Ascending aorta (tissue), 2 donors: ENCODE results near the gene SETX. TPM values are rescaled to one million over a fixed set of nuclear protein-coding genes. Genes with fewer than 3 reads are reported as not detected.

Source experiments
- DNase-seq, 2 donors: peaks; one replicate each; pipeline ENCODE4 v3.0.0-alpha.2; 2019; ENCODE audit warnings: low spot score in 2 of 2
- H3K27ac ChIP-seq, 2 donors: fragments of 200-600 bp; sonication (generic); one replicate each; pipeline ENCODE4 v1.5.1; 2016 to 2017; ENCODE audit warnings: mild to moderate bottlenecking in 1 of 2
- H3K27me3 ChIP-seq: fragments of 200-600 bp; sonication (generic); one replicate; pipeline ENCODE4 v1.5.1; 2017
- H3K36me3 ChIP-seq, 2 donors: fragments of 200-600 bp; sonication (generic); one replicate each; pipeline ENCODE4 v1.5.1; 2016
- H3K4me1 ChIP-seq, 2 donors: fragments of 200-600 bp; sonication (generic); one replicate each; pipeline ENCODE4 v1.5.1; 2016 to 2017; ENCODE audit warnings: mild to moderate bottlenecking in 1 of 2
- H3K4me3 ChIP-seq, 2 donors: fragments of 200-600 bp; sonication (generic); one replicate each; pipeline ENCODE4 v1.5.1; 2016 to 2017; ENCODE audit warnings: mild to moderate bottlenecking in 1 of 2
- H3K9me3 ChIP-seq, 2 donors: fragments of 200-600 bp; sonication (generic); one replicate each; pipeline ENCODE4 v1.5.1; 2016
- CTCF ChIP-seq, 3 experiments: fragments of 200-600 bp in 2 of 3; fragments of 450-650 bp in 1 of 3; sonication (generic) in 2 of 3; IDR thresholded peaks; one replicate each; pipeline ENCODE4 v1.5.1; 2016 to 2019; ENCODE audit warnings: antibody characterized with exemption in 3 of 3, mild to moderate bottlenecking in 1 of 3, moderate library complexity in 1 of 3
- intact Hi-C: fragments of 100-400 bp; cut with DNase I; formaldehyde crosslinking; loops from one replicate; pipeline ENCODE4 v1.15.1; 2023
- total RNA-seq: library from RNA; depleted of rRNA; stranded (reverse); fragments of >200 nt; gene quantifications from one replicate; pipeline ENCODE4 v1.1.0, GENCODE V29; 2016

Gene SETX
- total RNA-seq, 1 donor from 2014 or later = 31.2 TPM

- peak overlapping the region in 1 of 2 donors; percentile 22 for H3K4me3 ChIP-seq
- no peak overlapping the region for H3K27ac ChIP-seq
- no peak for DNase-seq
- peaks cover 44 to 65% of the 10 kb centered on the region in 2 donors for H3K36me3 ChIP-seq
- no peaks in the 10 kb centered on the region for H3K9me3 ChIP-seq
- peaks cover 6 to 26% of the 10 kb centered on the region in 2 donors for H3K4me1 ChIP-seq
- intact Hi-C loops = loop anchor here (5.0 to 10.0 kb wide), 4 partner anchors 274 to 1666 kb away; partner anchors contain the start of genes MED22, MED27, NUP214 and RPL7A
- TF ChIP-seq CTCF (IDR thresholded peaks at IDR 0.05) = no peak
- H3K27me3 ChIP-seq = no peaks in the 10 kb centered on the region
Measured at GRCh38 chr9:132350861-132351315, 3.9 kb downstream of the SETX start.

GRCh38 chr9:132348676-132349075 lies 6.1 kb downstream of the SETX start:
- intact Hi-C loops = no loop called here
- TF ChIP-seq CTCF (IDR thresholded peaks at IDR 0.05) = no peak
- Histone ChIP-seq H3K27ac (no peak overlapping the region), H3K9me3 (no peaks in the 10 kb centered on the region), H3K36me3 (peaks cover 66 to 87% of the 10 kb centered on the region in 2 donors), H3K27me3 (no peaks in the 10 kb centered on the region), H3K4me1 (peaks cover 6 to 23% of the 10 kb centered on the region in 2 donors), H3K4me3 (no peak overlapping the region)
- DNase-seq = no peak

- Histone ChIP-seq H3K27ac (no peak overlapping the region), H3K4me3 (no peak overlapping the region), H3K9me3 (no peaks in the 10 kb centered on the region), H3K27me3 (no peaks in the 10 kb centered on the region), H3K36me3 (peaks cover 75 to 95% of the 10 kb centered on the region in 2 donors), H3K4me1 (peaks cover 0 to 1% of the 10 kb centered on the region in 2 donors)
- intact Hi-C loops = no loop called here
- DNase-seq = no peak
- no peak for TF ChIP-seq CTCF (IDR thresholded peaks at IDR 0.05)
Measured at GRCh38 chr9:132346177-132346576, 8.6 kb downstream of the SETX start.

- H3K4me1 ChIP-seq = no peaks in the 10 kb centered on the region
- intact Hi-C loops = no loop called here
- H3K27ac ChIP-seq = no peak overlapping the region
- no peaks in the 10 kb centered on the region for H3K9me3 ChIP-seq
- DNase-seq = no peak
- no peak for TF ChIP-seq CTCF (IDR thresholded peaks at IDR 0.05)
- H3K27me3 ChIP-seq = no peaks in the 10 kb centered on the region
- peaks cover 64 to 93% of the 10 kb centered on the region in 2 donors for H3K36me3 ChIP-seq
- no peak overlapping the region for H3K4me3 ChIP-seq
Measured at GRCh38 chr9:132341177-132341840, 13.5 kb downstream of the SETX start.

- H3K4me3 ChIP-seq = no peak overlapping the region
- no peak for TF ChIP-seq CTCF (IDR thresholded peaks at IDR 0.05)
- H3K4me1 ChIP-seq = no peaks in the 10 kb centered on the region
- H3K9me3 ChIP-seq = peaks cover 0 to 3% of the 10 kb centered on the region in 2 donors
- no peak for DNase-seq
- intact Hi-C loops = no loop called here
- H3K27ac ChIP-seq = no peak overlapping the region
- no peaks in the 10 kb centered on the region for H3K27me3 ChIP-seq
- peaks cover 68 to 94% of the 10 kb centered on the region in 2 donors for H3K36me3 ChIP-seq
Measured at GRCh38 chr9:132334364-132334763, 20.4 kb downstream of the SETX start.
